Tibial artery (tissue), 4 donors: ENCODE results near the gene ERICH3.

Source experiments
- DNase-seq, 2 donors: peaks; one replicate each; pipeline ENCODE4 v3.0.0-alpha.2; 2019
- H3K27ac ChIP-seq, 2 donors: fragments of 200-600 bp; sonication (generic) in 1 of 2; 1 replicate in 1 of 2; 2 replicates in 1 of 2; pipeline ENCODE4 v1.5.1; 2018 to 2019; ENCODE audit warnings: mild to moderate bottlenecking in 1 of 2
- H3K27me3 ChIP-seq, 2 donors: fragments of 200-600 bp; sonication (generic) in 1 of 2; one replicate each; pipeline versions ENCODE4 v1.5.1 to v1.6.0; 2016 to 2019
- H3K36me3 ChIP-seq, 3 donors: fragments of 200-600 bp; sonication (generic) in 2 of 3; one replicate each; pipeline ENCODE4 v1.5.1; 2016 to 2019; ENCODE audit warnings: mild to moderate bottlenecking in 2 of 3
- H3K4me1 ChIP-seq, 4 donors: fragments of 200-600 bp; sonication (generic) in 2 of 4; 1 replicate in 3 of 4; 2 replicates in 1 of 4; pipeline ENCODE4 v1.5.1; 2016 to 2019
- H3K4me3 ChIP-seq, 2 donors: fragments of 200-600 bp; sonication (generic) in 1 of 2; 1 replicate in 1 of 2; 2 replicates in 1 of 2; pipeline ENCODE4 v1.5.1; 2018 to 2019; ENCODE audit warnings: mild to moderate bottlenecking in 2 of 2
- H3K9me3 ChIP-seq, 3 donors: fragments of 200-600 bp; sonication (generic) in 1 of 3; one replicate each; pipeline ENCODE4 v1.5.1; 2016 to 2019
- intact Hi-C: fragments of 100-400 bp; cut with DNase I; formaldehyde crosslinking; loops from one replicate; pipeline ENCODE4 v1.15.0; 2023; ENCODE audit warnings: low total_unique reads
- TF ChIP-seq, protein P1 (sequence below), 2 experiments: fragments of 200-600 bp in 1 of 2; fragments of 450-650 bp in 1 of 2; IDR thresholded peaks; one replicate each; pipeline ENCODE4 v1.5.1; 2017 to 2019; ENCODE audit warnings: antibody characterized with exemption in 2 of 2, mild to moderate bottlenecking in 1 of 2, moderate library complexity in 1 of 2

ERICH3 gene

DNA sequence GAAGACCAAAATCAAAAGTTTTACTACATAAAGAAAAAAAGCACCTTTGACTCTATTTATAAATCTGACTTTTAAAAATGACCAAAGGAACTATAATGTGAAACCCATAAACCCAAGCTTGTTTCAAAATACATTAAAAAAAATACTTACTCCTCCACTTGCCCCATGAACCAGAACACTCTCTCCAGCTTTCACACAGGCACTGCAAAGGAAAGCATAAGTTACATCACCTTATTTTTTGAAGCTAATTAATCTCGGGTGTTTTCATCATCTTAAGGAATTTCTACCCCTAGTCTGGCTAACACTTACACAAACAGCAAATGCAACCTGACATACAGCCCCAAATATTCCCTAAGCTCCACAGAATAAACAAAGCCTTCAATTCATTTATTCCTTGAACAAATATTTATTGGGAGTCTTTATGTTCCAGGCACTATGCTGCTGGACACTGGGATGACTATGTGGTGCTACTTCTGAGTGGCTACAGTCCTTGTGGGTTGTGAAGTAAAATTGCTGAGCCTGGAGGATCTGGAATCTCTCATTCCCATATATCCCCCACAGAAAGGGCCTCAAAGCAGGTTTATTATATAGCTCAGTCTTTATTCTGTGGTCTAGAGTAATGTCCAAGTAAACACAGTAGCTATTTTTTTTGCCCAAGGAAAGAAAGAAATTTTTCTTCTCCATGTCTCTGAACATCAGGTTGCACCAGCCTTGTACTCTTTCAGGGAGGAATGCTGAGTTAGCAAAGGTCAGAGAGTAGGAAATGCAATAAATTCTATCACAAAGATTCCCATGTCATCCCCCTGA lies 41.0 kb upstream of the ERICH3 start:
- Histone ChIP-seq H3K27ac (no peak overlapping the region), H3K4me3 (no peak overlapping the region), H3K27me3 (no peaks in the 10 kb centered on the region), H3K9me3 (no peaks in the 10 kb centered on the region), H3K4me1 (peaks cover 0 to 12% (median 0%) of the 10 kb centered on the region in 4 donors), H3K36me3 (peaks cover 68 to 80% (median 78%) of the 10 kb centered on the region in 3 donors)
- no peak for DNase-seq
- TF ChIP-seq, protein P1, sequence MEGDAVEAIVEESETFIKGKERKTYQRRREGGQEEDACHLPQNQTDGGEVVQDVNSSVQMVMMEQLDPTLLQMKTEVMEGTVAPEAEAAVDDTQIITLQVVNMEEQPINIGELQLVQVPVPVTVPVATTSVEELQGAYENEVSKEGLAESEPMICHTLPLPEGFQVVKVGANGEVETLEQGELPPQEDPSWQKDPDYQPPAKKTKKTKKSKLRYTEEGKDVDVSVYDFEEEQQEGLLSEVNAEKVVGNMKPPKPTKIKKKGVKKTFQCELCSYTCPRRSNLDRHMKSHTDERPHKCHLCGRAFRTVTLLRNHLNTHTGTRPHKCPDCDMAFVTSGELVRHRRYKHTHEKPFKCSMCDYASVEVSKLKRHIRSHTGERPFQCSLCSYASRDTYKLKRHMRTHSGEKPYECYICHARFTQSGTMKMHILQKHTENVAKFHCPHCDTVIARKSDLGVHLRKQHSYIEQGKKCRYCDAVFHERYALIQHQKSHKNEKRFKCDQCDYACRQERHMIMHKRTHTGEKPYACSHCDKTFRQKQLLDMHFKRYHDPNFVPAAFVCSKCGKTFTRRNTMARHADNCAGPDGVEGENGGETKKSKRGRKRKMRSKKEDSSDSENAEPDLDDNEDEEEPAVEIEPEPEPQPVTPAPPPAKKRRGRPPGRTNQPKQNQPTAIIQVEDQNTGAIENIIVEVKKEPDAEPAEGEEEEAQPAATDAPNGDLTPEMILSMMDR (IDR thresholded peaks at IDR 0.05) = no peak
- intact Hi-C loops = no loop called here

DNA sequence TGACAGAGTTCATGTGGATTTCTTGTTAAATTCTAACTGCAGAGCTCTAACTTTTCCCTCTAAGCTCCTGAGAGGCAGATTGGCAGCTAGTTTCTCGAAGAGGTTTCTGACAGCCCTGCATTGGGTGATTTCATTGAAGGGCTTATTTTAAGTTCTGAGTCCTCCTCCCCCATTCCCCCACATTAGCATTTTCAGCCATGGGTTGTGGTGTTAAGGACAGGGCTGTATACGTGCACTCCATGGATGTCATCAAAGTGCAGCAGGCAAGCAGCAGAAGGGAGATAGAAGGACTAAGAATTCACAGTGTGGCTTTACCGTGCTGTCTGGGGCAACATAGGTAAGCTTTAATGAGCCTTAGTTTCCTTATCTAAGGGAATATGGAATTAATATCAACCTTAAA lies 40.3 kb upstream of the ERICH3 start:
- no peaks in the 10 kb centered on the region for H3K27me3 ChIP-seq
- intact Hi-C loops = no loop called here

DNA sequence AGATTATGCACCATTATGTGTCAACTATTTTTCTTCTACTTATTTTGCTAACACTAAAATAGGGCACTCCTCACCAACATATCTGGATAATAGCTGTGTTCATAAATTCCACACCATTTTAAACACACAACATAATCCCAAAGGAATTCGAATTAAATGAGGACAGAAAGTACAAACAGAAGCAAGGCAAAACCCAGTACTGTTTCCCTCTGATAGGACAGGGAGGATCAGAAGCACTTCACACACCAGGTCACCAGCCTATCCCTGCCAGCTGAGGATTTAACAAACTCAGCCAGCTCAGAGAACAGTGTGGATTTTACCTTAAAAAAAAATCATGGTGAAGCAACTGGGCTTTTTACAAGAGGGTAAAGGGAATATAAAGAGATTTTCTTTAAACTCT lies 39.3 kb upstream of the ERICH3 start:
- intact Hi-C loops = no loop called here

More for the DNA sequence above, 40.3 kb upstream of the ERICH3 start:
- H3K27ac ChIP-seq = no peak overlapping the region
- H3K36me3 ChIP-seq = peaks cover 69 to 80% (median 77%) of the 10 kb centered on the region in 3 donors
- no peak for DNase-seq
- H3K4me3 ChIP-seq = no peak overlapping the region
- TF ChIP-seq, protein P1 (IDR thresholded peaks at IDR 0.05) = no peak
- H3K9me3 ChIP-seq = no peaks in the 10 kb centered on the region
- peaks cover 0 to 12% (median 0%) of the 10 kb centered on the region in 4 donors for H3K4me1 ChIP-seq

DNA sequence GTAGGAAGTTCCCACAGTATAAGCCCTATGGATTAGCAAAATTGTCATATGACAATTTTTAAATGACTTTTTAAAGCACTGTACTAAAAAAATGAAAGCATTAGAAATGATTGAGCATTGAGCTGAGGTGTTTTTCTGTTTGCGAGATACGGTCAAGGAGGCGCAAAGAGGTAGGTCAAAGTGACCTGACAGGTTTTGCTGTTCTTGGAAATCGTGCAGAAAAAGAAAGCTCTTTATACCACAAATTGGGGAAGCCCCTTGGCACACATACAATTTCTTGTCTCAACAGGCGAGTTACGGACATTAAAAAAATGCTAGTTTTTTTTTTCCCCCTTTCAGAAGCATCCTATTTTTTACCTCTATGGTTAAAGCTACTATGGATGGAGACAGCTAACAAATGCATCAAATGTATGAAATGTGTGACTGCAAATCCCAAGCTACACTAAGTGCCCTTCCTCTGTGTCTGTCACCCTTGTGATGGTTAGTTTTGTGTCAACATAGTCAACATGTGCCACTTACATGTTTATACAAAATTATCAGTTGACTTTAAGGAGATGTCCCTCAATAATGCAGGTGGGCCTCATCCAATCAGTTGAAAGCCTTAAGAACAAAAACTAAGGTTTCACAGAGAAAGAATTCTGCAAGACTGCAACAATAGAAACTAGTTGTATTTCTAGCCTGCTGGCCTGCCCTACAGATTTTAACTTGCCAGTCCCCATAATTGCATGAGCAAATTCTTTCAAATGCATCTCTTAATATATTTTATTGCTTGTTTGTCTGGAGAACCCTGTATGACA lies 30.0 kb upstream of the ERICH3 start:
- intact Hi-C loops = no loop called here
- no peak overlapping the region for H3K4me3 ChIP-seq
- TF ChIP-seq, protein P1 (IDR thresholded peaks at IDR 0.05) = no peak
- no peaks in the 10 kb centered on the region for H3K27me3 ChIP-seq
- no peak overlapping the region for H3K27ac ChIP-seq
- H3K4me1 ChIP-seq = no peaks in the 10 kb centered on the region
- no peak for DNase-seq
- H3K36me3 ChIP-seq = peaks cover 51 to 79% (median 62%) of the 10 kb centered on the region in 3 donors
- H3K9me3 ChIP-seq = no peaks in the 10 kb centered on the region

More for the DNA sequence above, 39.3 kb upstream of the ERICH3 start:
- TF ChIP-seq, protein P1 (IDR thresholded peaks at IDR 0.05) = no peak
- no peak overlapping the region for H3K4me3 ChIP-seq
- peaks cover 60 to 80% (median 75%) of the 10 kb centered on the region in 3 donors for H3K36me3 ChIP-seq
- no peak for DNase-seq
- no peak overlapping the region for H3K27ac ChIP-seq
- no peaks in the 10 kb centered on the region for H3K27me3 ChIP-seq
- peaks cover 0 to 12% (median 0%) of the 10 kb centered on the region in 4 donors for H3K4me1 ChIP-seq
- no peaks in the 10 kb centered on the region for H3K9me3 ChIP-seq

DNA sequence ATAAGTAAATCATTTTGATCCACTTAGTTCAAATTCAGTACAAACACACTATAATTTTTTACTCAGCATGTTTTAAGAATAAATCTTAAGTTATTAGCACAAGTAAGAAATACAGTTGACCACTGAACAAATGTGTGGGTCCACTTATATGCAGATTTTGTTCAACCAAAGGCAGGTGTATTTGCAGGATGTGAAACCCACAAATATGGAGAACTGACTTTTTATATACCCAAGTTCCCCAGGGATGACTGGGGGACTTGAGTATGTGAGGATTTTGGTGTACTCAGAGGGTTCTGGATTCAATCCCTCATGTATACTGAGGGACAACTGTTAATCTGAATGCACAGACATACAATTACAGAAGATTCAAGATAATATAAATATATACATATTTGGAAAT lies 25.7 kb upstream of the ERICH3 start:
- H3K4me3 ChIP-seq = no peak overlapping the region
- H3K9me3 ChIP-seq = no peaks in the 10 kb centered on the region
- no peak overlapping the region for H3K27ac ChIP-seq
- no peak for DNase-seq
- no peaks in the 10 kb centered on the region for H3K27me3 ChIP-seq
- intact Hi-C loops = no loop called here
- TF ChIP-seq, protein P1 (IDR thresholded peaks at IDR 0.05) = no peak
- no peaks in the 10 kb centered on the region for H3K4me1 ChIP-seq
- peaks cover 25 to 37% (median 26%) of the 10 kb centered on the region in 3 donors for H3K36me3 ChIP-seq
